Small intestine (tissue), 7 donors: ENCODE data around the gene DTX1. TPM values are rescaled to one million over a fixed set of nuclear protein-coding genes. Genes with fewer than 3 reads are reported as not detected.

ENCODE experiments used
- DNase-seq, 2 donors: peaks; one replicate each; pipeline versions ENCODE4 v3.0.0 to v3.0.0-alpha.2; 2013
- FAIRE-seq: peaks from 2 replicates; lab custom pipeline; 2012; peaks lifted over from hg19 to GRCh38; lab: Jason Lieb, UNC
- H3K27ac ChIP-seq, 3 donors: one replicate each; pipeline ENCODE4 v1.5.1; 2013; ENCODE audit warnings: low read length in 2 of 3, mild to moderate bottlenecking in 2 of 3, control low read depth in 1 of 3, inconsistent platforms in 1 of 3, low read depth in 1 of 3, moderate library complexity in 1 of 3
- H3K27me3 ChIP-seq, 3 donors: one replicate each; pipeline ENCODE4 v1.6.1; 2013; ENCODE audit warnings: low read length in 3 of 3, inconsistent platforms in 1 of 3; ENCODE audit not compliant: control insufficient read depth in 3 of 3, insufficient read depth in 3 of 3
- H3K36me3 ChIP-seq, 3 donors: one replicate each; pipeline ENCODE4 v1.6.1; 2013; ENCODE audit warnings: low read length in 3 of 3, inconsistent platforms in 1 of 3, low read depth in 1 of 3, mild to moderate bottlenecking in 1 of 3, moderate library complexity in 1 of 3; ENCODE audit not compliant: control insufficient read depth in 3 of 3, insufficient read depth in 2 of 3
- H3K4me1 ChIP-seq, 3 donors: one replicate each; pipeline ENCODE4 v1.6.1; 2013; ENCODE audit warnings: low read length in 2 of 3, inconsistent platforms in 1 of 3, low read depth in 1 of 3, mild to moderate bottlenecking in 1 of 3, moderate library complexity in 1 of 3; ENCODE audit not compliant: control insufficient read depth in 3 of 3, insufficient read depth in 2 of 3
- H3K4me3 ChIP-seq, 3 donors: one replicate each; pipeline ENCODE4 v1.5.1; 2013; ENCODE audit warnings: low read length in 3 of 3, control low read depth in 1 of 3, inconsistent platforms in 1 of 3, low read depth in 1 of 3, mild to moderate bottlenecking in 1 of 3, moderate library complexity in 1 of 3
- H3K9me3 ChIP-seq, 2 donors: one replicate each; pipeline ENCODE4 v1.6.1; 2013; ENCODE audit warnings: low read depth in 1 of 2, low read length in 1 of 2; ENCODE audit not compliant: control insufficient read depth in 2 of 2, insufficient read depth in 1 of 2
- WGBS, 3 donors: extraction: QIAGEN DNeasy Blood & Tissue Kit; methylation state at CpG; one replicate each; pipeline ENCODE4 v1.1.7; 2013; 5-methylcytosine and 5-hydroxymethylcytosine counted together
- polyA plus RNA-seq, 4 donors: library from polyadenylated mRNA; stranded (reverse) in 3 of 4; unstranded in 1 of 4; fragments of 200-250 nt in 3 of 4; fragments of 120-200 nt in 1 of 4; gene quantifications; one replicate each; pipeline versions ENCODE4 v1.2.1 to v1.2.3, GENCODE V29; 2013
- donor health status: healthy with polysubstance abuse.
- donor health status: control.
- donor health status: control.
- donor health status: Bipolar disorder and iron deficiency.
- donor health status: healthy.

Gene DTX1
- polyA plus RNA-seq, 4 donors = 0.45 to 4.8 (median 4.2) TPM

- Histone ChIP-seq H3K4me3 (no peak overlapping the region), H3K27me3 (peaks cover 0 to 8% (median 0%) of the 10 kb centered on the region in 3 donors), H3K27ac (no peak overlapping the region), H3K36me3 (no peaks in the 10 kb centered on the region), H3K4me1 (no peaks in the 10 kb centered on the region), H3K9me3 (no peaks in the 10 kb centered on the region)
- 84 to 94% (median 85%) methylated on average over 15 of the region's 15 CpGs for WGBS, 3 donors
- FAIRE-seq (no peak), DNase-seq (no peak)
Observed at GRCh38 chr12:113105606-113106271, 49.2 kb downstream of the DTX1 start.

GRCh38 chr12:113106361-113106760, 49.8 kb downstream of the DTX1 start:
- FAIRE-seq (no peak), DNase-seq (no peak)
- 74 to 79% (median 78%) methylated on average over 1 of the region's 1 CpG for WGBS, 3 donors
- H3K9me3 ChIP-seq = no peaks in the 10 kb centered on the region
- no peak overlapping the region for H3K4me3 ChIP-seq
- H3K27me3 ChIP-seq = peaks cover 0 to 8% (median 0%) of the 10 kb centered on the region in 3 donors
- H3K36me3 ChIP-seq = no peaks in the 10 kb centered on the region
- no peaks in the 10 kb centered on the region for H3K4me1 ChIP-seq
- no peak overlapping the region for H3K27ac ChIP-seq

GRCh38 chr12:113108308-113108707, 51.8 kb downstream of the DTX1 start:
- DNase-seq (no peak), FAIRE-seq (no peak)
- H3K27ac ChIP-seq = no peak overlapping the region
- WGBS, 3 donors = 91 to 95% (median 95%) methylated on average over 4 of the region's 4 CpGs
- H3K4me1 ChIP-seq = no peaks in the 10 kb centered on the region
- H3K4me3 ChIP-seq = no peak overlapping the region
- peaks cover 0 to 15% (median 0%) of the 10 kb centered on the region in 3 donors for H3K27me3 ChIP-seq
- no peaks in the 10 kb centered on the region for H3K9me3 ChIP-seq
- no peaks in the 10 kb centered on the region for H3K36me3 ChIP-seq

- WGBS, 3 donors = 61 to 75% (median 74%) methylated on average over 5 of the region's 5 CpGs
- DNase-seq (no peak), FAIRE-seq (no peak)
- Histone ChIP-seq H3K4me3 (no peak overlapping the region), H3K27ac (no peak overlapping the region), H3K4me1 (no peaks in the 10 kb centered on the region), H3K27me3 (peaks cover 0 to 15% (median 0%) of the 10 kb centered on the region in 3 donors), H3K9me3 (no peaks in the 10 kb centered on the region), H3K36me3 (no peaks in the 10 kb centered on the region)
Observed at GRCh38 chr12:113109360-113109759, 52.8 kb downstream of the DTX1 start.

GRCh38 chr12:113109872-113110599, 53.5 kb downstream of the DTX1 start:
- Histone ChIP-seq H3K36me3 (no peaks in the 10 kb centered on the region), H3K27ac (no peak overlapping the region), H3K27me3 (peaks cover 0 to 15% (median 0%) of the 10 kb centered on the region in 3 donors), H3K4me1 (no peaks in the 10 kb centered on the region), H3K9me3 (no peaks in the 10 kb centered on the region), H3K4me3 (no peak overlapping the region)
- DNase-seq (no peak), FAIRE-seq (no peak)
- WGBS, 3 donors = 49 to 58% (median 51%) methylated on average over 7 of the region's 7 CpGs

GRCh38 chr12:113111247-113111646, 54.7 kb downstream of the DTX1 start:
- H3K4me3 ChIP-seq = no peak overlapping the region
- peaks cover 0 to 13% (median 0%) of the 10 kb centered on the region in 3 donors for H3K27me3 ChIP-seq
- WGBS, 3 donors = 59 to 86% (median 70%) methylated on average over 3 of the region's 3 CpGs
- DNase-seq (no peak), FAIRE-seq (no peak)
- no peaks in the 10 kb centered on the region for H3K4me1 ChIP-seq
- no peak overlapping the region for H3K27ac ChIP-seq
- H3K9me3 ChIP-seq = no peaks in the 10 kb centered on the region
- no peaks in the 10 kb centered on the region for H3K36me3 ChIP-seq

- H3K36me3 ChIP-seq = no peaks in the 10 kb centered on the region
- peaks cover 0 to 13% (median 0%) of the 10 kb centered on the region in 3 donors for H3K27me3 ChIP-seq
- WGBS, 3 donors = 69 to 81% (median 72%) methylated on average over 39 of the region's 39 CpGs
- H3K27ac ChIP-seq = no peak overlapping the region
- no peak overlapping the region for H3K4me3 ChIP-seq
- no peaks in the 10 kb centered on the region for H3K4me1 ChIP-seq
- no peak for FAIRE-seq
- no peak for DNase-seq
- no peaks in the 10 kb centered on the region for H3K9me3 ChIP-seq
Observed at GRCh38 chr12:113112043-113112899, 55.7 kb downstream of the DTX1 start.

- 66 to 78% (median 75%) methylated on average over 2 of the region's 2 CpGs for WGBS, 3 donors
- Histone ChIP-seq H3K4me1 (no peaks in the 10 kb centered on the region), H3K4me3 (no peak overlapping the region), H3K9me3 (no peaks in the 10 kb centered on the region), H3K27me3 (peaks cover 0 to 13% (median 0%) of the 10 kb centered on the region in 3 donors), H3K27ac (no peak overlapping the region), H3K36me3 (no peaks in the 10 kb centered on the region)
- DNase-seq (no peak), FAIRE-seq (no peak)
Observed at GRCh38 chr12:113113397-113113796, 56.9 kb downstream of the DTX1 start.
